GM23338 (cell line): ENCODE results near the gene CAPN14. TPM values are rescaled to one million over a fixed set of nuclear protein-coding genes. Genes with fewer than 3 reads are reported as not detected.

ENCODE experiments used
- ATAC-seq: fragments of 200-7000 bp; cut with Tn5 transposase; 3 replicates; pipeline ENCODE4 v1.9.1; 2020
- DNase-seq: peaks from one replicate; pipeline ENCODE4 v3.0.0-alpha.2; 2015; ENCODE audit warnings: low spot score
- H2AFZ ChIP-seq: fragments of 200-600 bp; sonication (generic); 2 replicates; pipeline ENCODE4 v1.8.0; 2016; ENCODE audit warnings: antibody characterized with exemption, mild to moderate bottlenecking, moderate library complexity
- H3F3A ChIP-seq: fragments of 200-600 bp; sonication (generic); replicated peaks from 2 replicates; pipeline ENCODE4 v1.8.0; 2017; ENCODE audit warnings: antibody characterized with exemption, mixed run types, low read depth
- H3K27ac ChIP-seq: fragments of 200-600 bp; sonication (generic); 2 replicates; pipeline ENCODE4 v1.6.1; 2016; ENCODE audit warnings: low read depth
- H3K27me3 ChIP-seq: fragments of 200-600 bp; sonication (generic); 2 replicates; pipeline ENCODE4 v1.8.0; 2016; ENCODE audit warnings: mild to moderate bottlenecking, mixed run types, moderate library complexity; ENCODE audit not compliant: insufficient read depth
- H3K36me3 ChIP-seq: fragments of 200-600 bp; sonication (generic); 2 replicates; pipeline ENCODE4 v1.8.0; 2016; ENCODE audit warnings: mild to moderate bottlenecking; ENCODE audit not compliant: insufficient read depth
- H3K4me1 ChIP-seq: fragments of 200-600 bp; sonication (generic); 2 replicates; pipeline ENCODE4 v1.8.0; 2016; ENCODE audit warnings: mild to moderate bottlenecking, moderate library complexity; ENCODE audit not compliant: insufficient read depth
- H3K4me2 ChIP-seq: fragments of 200-600 bp; sonication (generic); 2 replicates; pipeline ENCODE4 v1.7.1; 2017; ENCODE audit warnings: mixed run types
- H3K4me3 ChIP-seq: fragments of 200-600 bp; sonication (generic); 2 replicates; pipeline ENCODE4 v1.6.1; 2016; ENCODE audit warnings: mixed run types
- H3K79me2 ChIP-seq: fragments of 200-600 bp; sonication (generic); replicated peaks from 2 replicates; pipeline ENCODE4 v1.8.0; 2017; ENCODE audit warnings: mild to moderate bottlenecking; ENCODE audit not compliant: insufficient read depth
- H3K9me2 ChIP-seq: fragments of 200-600 bp; sonication (generic); 2 replicates; pipeline ENCODE4 v1.8.0; 2017; ENCODE audit not compliant: insufficient read depth
- H4K20me1 ChIP-seq: fragments of 200-600 bp; sonication (generic); replicated peaks from 2 replicates; pipeline ENCODE4 v1.8.0; 2017; ENCODE audit warnings: mild to moderate bottlenecking; ENCODE audit not compliant: insufficient read depth
- H3K27ac Mint-ChIP-seq: 2 replicates; pipeline ENCODE4 v1.8.0; 2020; ENCODE audit warnings: inconsistent platforms, mild to moderate bottlenecking, moderate library complexity, mixed read lengths
- H3K27me3 Mint-ChIP-seq: 3 replicates; pipeline ENCODE4 v1.8.0; 2022; ENCODE audit warnings: low read depth, mild to moderate bottlenecking, moderate library complexity, mixed read lengths, inconsistent platforms; ENCODE audit not compliant: insufficient read depth, poor library complexity
- H3K36me3 Mint-ChIP-seq: 3 replicates; pipeline ENCODE4 v1.8.0; 2021; ENCODE audit warnings: low read depth, mild to moderate bottlenecking, inconsistent platforms, moderate library complexity, mixed read lengths
- H3K4me1 Mint-ChIP-seq: 3 replicates; pipeline ENCODE4 v1.8.0; 2020; ENCODE audit warnings: mild to moderate bottlenecking, inconsistent platforms, mixed read lengths
- H3K4me3 Mint-ChIP-seq: 3 replicates; pipeline ENCODE4 v1.8.0; 2021; ENCODE audit warnings: moderate library complexity, mild to moderate bottlenecking, inconsistent platforms, mixed read lengths
- H3K9me3 Mint-ChIP-seq: 3 replicates; pipeline ENCODE4 v1.8.0; 2020; ENCODE audit warnings: moderate library complexity, mild to moderate bottlenecking, inconsistent platforms, mixed read lengths
- CREB1 ChIP-seq: fragments of 250-450 bp; sonication (Bioruptor Pico); IDR thresholded peaks from 2 replicates; pipeline ENCODE4 v1.5.0; 2020; ENCODE audit warnings: low read depth, mild to moderate bottlenecking, moderate library complexity
- EZH2 ChIP-seq: fragments of 200-600 bp; sonication (generic); IDR thresholded peaks from one replicate; pipeline ENCODE4 v1.8.0; 2017; ENCODE audit warnings: antibody characterized with exemption, mild to moderate bottlenecking, low read depth; ENCODE audit not compliant: unreplicated experiment
- EZH2phosphoT487 ChIP-seq: fragments of 200-600 bp; sonication (generic); IDR thresholded peaks from one replicate; pipeline ENCODE4 v1.8.1; 2018; ENCODE audit warnings: antibody characterized with exemption; ENCODE audit not compliant: unreplicated experiment
- JUNB ChIP-seq: IDR thresholded peaks from one replicate; pipeline ENCODE4 v1.6.1; 2016; ENCODE audit warnings: antibody characterized with exemption; ENCODE audit not compliant: unreplicated experiment
- NANOG ChIP-seq: IDR thresholded peaks from 2 replicates; pipeline ENCODE4 v1.6.1; 2016; ENCODE audit warnings: antibody characterized with exemption, borderline replicate concordance
- POLR2AphosphoS5 ChIP-seq: IDR thresholded peaks from 2 replicates; pipeline ENCODE4 v1.6.1; 2016; ENCODE audit warnings: antibody characterized with exemption, low read depth
- STAT1 ChIP-seq: IDR thresholded peaks from one replicate; pipeline ENCODE4 v1.6.1; 2016; ENCODE audit warnings: antibody characterized with exemption; ENCODE audit not compliant: unreplicated experiment
- ZNF114 ChIP-seq: fragments of 250-450 bp; sonication (Bioruptor Pico); IDR thresholded peaks from 2 replicates; pipeline ENCODE4 v1.5.0; 2020; ENCODE audit warnings: mild to moderate bottlenecking, moderate library complexity
- ZNF331 ChIP-seq: fragments of 250-450 bp; sonication (Bioruptor Pico); IDR thresholded peaks from 2 replicates; pipeline ENCODE4 v1.5.0; 2020; ENCODE audit warnings: low read depth, mild to moderate bottlenecking, moderate library complexity
- polyA plus RNA-seq: library from polyadenylated mRNA; unstranded; fragments of >200 nt; fragmentation: Nextera tagmentation; extraction: Ambion mirVana; gene quantifications from 2 replicates; pipeline ENCODE4 v1.2.1, GENCODE V29; 2016
- total RNA-seq: library from RNA; depleted of rRNA; stranded (reverse); fragments of >200 nt; shearing (Covaris generic); gene quantifications from 2 replicates; pipeline ENCODE4 v1.2.3, GENCODE V29; 2014
- TF ChIP-seq, protein P1 (sequence below): fragments of 250-450 bp; sonication (Bioruptor Pico); IDR thresholded peaks from 2 replicates; pipeline ENCODE4 v1.5.0; 2020; ENCODE audit warnings: mild to moderate bottlenecking, moderate library complexity
- TF ChIP-seq, protein P2 (sequence below): IDR thresholded peaks from 2 replicates; pipeline ENCODE4 v1.6.1; 2016; ENCODE audit warnings: antibody characterized with exemption
- TF ChIP-seq, protein P3 (sequence below): IDR thresholded peaks from one replicate; pipeline ENCODE4 v1.6.1; 2018; ENCODE audit warnings: antibody characterized with exemption; ENCODE audit not compliant: unreplicated experiment
- TF ChIP-seq, protein P4 (sequence below), 2 experiments: fragments of 200-600 bp in 1 of 2; sonication (generic) in 1 of 2; conservative IDR thresholded peaks; 2 replicates each; pipeline versions ENCODE4 v1.5.1 to v1.6.1; 2016 to 2017; ENCODE audit warnings: antibody characterized with exemption in 2 of 2, low read depth in 2 of 2, mild to moderate bottlenecking in 2 of 2, moderate library complexity in 1 of 2

Gene CAPN14
- total and polyA plus RNA-seq, 2 experiments from 2014 or later = 0.15 TPM; not detected in 1

DNA sequence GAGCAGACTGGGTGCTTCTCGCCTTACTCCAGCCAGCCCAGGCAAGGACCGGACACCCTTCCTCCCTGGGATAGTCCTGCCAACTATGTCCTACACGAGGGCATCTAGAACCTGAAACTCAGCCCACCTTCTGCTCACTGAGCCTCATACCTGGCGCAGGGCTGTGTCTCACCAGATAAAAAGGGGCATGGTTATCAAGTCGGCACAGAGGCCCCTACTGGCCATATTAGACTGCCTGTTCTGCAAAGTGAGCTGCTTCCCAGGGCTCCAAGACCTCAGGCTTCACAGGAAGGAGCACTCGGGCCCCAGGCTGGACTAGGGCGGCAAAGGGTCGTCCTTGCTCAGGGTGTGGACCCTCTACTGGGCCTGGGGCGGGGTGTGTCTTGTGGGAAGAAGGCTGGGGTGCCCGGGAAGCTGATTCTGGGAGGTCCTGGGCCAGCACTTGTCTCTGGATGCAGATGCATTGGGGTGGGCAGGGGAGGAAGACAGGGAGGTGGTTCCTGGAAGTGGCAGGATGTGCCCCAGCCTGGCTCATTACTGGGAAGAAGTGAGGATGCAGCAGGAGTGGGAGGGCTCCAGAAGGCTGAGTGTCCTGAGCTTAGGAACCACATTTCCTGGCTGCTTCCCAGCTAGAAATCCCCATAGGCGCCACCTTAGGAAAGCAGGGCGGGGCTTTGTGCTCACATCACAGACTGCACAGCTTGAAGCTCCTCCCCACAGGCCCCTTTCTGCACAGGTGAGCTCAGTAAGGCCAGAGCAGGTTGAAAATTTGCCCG, 36.2 kb upstream of the CAPN14 start:
- Histone ChIP-seq H2AFZ (no peak overlapping the region), H3K4me2 (no peak overlapping the region), H3K79me2 (no peaks in the 10 kb centered on the region), H4K20me1 (no peaks in the 10 kb centered on the region), H3K4me3 (no peak overlapping the region), H3K36me3 (no peaks in the 10 kb centered on the region), H3F3A (no peaks in the 10 kb centered on the region), H3K4me1 (peaks cover 11% of the 10 kb centered on the region), H3K27ac (no peak overlapping the region), H3K9me2 (no peaks in the 10 kb centered on the region), H3K27me3 (no peaks in the 10 kb centered on the region)
- H3K4me1 Mint-ChIP-seq = peaks cover 46% of the 10 kb centered on the region
- DNase-seq (peak; percentile 45), ATAC-seq (peak; percentile 30)
- peak overlapping the region; percentile 86 for H3K27ac Mint-ChIP-seq
- no peaks in the 10 kb centered on the region; the same call in 2 of the 3 replicates for H3K36me3 Mint-ChIP-seq
- no peak overlapping the region for H3K4me3 Mint-ChIP-seq
- no peaks in the 10 kb centered on the region for H3K9me3 Mint-ChIP-seq
- H3K27me3 Mint-ChIP-seq = peaks cover 15% of the 10 kb centered on the region
- no peak for TF ChIP-seq NANOG
- TF ChIP-seq, protein P1, sequence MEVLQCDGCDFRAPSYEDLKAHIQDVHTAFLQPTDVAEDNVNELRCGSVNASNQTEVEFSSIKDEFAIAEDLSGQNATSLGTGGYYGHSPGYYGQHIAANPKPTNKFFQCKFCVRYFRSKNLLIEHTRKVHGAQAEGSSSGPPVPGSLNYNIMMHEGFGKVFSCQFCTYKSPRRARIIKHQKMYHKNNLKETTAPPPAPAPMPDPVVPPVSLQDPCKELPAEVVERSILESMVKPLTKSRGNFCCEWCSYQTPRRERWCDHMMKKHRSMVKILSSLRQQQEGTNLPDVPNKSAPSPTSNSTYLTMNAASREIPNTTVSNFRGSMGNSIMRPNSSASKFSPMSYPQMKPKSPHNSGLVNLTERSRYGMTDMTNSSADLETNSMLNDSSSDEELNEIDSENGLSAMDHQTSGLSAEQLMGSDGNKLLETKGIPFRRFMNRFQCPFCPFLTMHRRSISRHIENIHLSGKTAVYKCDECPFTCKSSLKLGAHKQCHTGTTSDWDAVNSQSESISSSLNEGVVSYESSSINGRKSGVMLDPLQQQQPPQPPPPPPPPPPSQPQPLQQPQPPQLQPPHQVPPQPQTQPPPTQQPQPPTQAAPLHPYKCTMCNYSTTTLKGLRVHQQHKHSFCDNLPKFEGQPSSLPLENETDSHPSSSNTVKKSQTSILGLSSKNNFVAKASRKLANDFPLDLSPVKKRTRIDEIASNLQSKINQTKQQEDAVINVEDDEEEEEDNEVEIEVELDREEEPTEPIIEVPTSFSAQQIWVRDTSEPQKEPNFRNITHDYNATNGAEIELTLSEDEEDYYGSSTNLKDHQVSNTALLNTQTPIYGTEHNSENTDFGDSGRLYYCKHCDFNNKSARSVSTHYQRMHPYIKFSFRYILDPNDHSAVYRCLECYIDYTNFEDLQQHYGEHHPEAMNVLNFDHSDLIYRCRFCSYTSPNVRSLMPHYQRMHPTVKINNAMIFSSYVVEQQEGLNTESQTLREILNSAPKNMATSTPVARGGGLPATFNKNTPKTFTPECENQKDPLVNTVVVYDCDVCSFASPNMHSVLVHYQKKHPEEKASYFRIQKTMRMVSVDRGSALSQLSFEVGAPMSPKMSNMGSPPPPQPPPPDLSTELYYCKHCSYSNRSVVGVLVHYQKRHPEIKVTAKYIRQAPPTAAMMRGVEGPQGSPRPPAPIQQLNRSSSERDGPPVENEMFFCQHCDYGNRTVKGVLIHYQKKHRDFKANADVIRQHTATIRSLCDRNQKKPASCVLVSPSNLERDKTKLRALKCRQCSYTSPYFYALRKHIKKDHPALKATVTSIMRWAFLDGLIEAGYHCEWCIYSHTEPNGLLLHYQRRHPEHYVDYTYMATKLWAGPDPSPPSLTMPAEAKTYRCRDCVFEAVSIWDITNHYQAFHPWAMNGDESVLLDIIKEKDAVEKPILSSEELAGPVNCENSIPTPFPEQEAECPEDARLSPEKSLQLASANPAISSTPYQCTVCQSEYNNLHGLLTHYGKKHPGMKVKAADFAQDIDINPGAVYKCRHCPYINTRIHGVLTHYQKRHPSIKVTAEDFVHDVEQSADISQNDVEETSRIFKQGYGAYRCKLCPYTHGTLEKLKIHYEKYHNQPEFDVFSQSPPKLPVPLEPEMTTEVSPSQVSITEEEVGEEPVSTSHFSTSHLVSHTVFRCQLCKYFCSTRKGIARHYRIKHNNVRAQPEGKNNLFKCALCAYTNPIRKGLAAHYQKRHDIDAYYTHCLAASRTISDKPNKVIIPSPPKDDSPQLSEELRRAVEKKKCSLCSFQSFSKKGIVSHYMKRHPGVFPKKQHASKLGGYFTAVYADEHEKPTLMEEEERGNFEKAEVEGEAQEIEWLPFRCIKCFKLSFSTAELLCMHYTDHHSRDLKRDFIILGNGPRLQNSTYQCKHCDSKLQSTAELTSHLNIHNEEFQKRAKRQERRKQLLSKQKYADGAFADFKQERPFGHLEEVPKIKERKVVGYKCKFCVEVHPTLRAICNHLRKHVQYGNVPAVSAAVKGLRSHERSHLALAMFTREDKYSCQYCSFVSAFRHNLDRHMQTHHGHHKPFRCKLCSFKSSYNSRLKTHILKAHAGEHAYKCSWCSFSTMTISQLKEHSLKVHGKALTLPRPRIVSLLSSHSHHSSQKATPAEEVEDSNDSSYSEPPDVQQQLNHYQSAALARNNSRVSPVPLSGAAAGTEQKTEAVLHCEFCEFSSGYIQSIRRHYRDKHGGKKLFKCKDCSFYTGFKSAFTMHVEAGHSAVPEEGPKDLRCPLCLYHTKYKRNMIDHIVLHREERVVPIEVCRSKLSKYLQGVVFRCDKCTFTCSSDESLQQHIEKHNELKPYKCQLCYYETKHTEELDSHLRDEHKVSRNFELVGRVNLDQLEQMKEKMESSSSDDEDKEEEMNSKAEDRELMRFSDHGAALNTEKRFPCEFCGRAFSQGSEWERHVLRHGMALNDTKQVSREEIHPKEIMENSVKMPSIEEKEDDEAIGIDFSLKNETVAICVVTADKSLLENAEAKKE = no peak
- TF ChIP-seq CREB1 (CRISPR knock-in tag) = no peak
- no peak for TF ChIP-seq POLR2AphosphoS5
- TF ChIP-seq EZH2 = no peak
- no peak for TF ChIP-seq EZH2phosphoT487
- no peak for TF ChIP-seq ZNF114
- TF ChIP-seq, protein P2, sequence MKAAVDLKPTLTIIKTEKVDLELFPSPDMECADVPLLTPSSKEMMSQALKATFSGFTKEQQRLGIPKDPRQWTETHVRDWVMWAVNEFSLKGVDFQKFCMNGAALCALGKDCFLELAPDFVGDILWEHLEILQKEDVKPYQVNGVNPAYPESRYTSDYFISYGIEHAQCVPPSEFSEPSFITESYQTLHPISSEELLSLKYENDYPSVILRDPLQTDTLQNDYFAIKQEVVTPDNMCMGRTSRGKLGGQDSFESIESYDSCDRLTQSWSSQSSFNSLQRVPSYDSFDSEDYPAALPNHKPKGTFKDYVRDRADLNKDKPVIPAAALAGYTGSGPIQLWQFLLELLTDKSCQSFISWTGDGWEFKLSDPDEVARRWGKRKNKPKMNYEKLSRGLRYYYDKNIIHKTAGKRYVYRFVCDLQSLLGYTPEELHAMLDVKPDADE = no peak
- TF ChIP-seq ZNF331 (CRISPR knock-in tag) = no peak
- TF ChIP-seq, protein P3, sequence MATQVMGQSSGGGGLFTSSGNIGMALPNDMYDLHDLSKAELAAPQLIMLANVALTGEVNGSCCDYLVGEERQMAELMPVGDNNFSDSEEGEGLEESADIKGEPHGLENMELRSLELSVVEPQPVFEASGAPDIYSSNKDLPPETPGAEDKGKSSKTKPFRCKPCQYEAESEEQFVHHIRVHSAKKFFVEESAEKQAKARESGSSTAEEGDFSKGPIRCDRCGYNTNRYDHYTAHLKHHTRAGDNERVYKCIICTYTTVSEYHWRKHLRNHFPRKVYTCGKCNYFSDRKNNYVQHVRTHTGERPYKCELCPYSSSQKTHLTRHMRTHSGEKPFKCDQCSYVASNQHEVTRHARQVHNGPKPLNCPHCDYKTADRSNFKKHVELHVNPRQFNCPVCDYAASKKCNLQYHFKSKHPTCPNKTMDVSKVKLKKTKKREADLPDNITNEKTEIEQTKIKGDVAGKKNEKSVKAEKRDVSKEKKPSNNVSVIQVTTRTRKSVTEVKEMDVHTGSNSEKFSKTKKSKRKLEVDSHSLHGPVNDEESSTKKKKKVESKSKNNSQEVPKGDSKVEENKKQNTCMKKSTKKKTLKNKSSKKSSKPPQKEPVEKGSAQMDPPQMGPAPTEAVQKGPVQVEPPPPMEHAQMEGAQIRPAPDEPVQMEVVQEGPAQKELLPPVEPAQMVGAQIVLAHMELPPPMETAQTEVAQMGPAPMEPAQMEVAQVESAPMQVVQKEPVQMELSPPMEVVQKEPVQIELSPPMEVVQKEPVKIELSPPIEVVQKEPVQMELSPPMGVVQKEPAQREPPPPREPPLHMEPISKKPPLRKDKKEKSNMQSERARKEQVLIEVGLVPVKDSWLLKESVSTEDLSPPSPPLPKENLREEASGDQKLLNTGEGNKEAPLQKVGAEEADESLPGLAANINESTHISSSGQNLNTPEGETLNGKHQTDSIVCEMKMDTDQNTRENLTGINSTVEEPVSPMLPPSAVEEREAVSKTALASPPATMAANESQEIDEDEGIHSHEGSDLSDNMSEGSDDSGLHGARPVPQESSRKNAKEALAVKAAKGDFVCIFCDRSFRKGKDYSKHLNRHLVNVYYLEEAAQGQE = no peak
- TF ChIP-seq JUNB = no peak
- TF ChIP-seq, protein P4, sequence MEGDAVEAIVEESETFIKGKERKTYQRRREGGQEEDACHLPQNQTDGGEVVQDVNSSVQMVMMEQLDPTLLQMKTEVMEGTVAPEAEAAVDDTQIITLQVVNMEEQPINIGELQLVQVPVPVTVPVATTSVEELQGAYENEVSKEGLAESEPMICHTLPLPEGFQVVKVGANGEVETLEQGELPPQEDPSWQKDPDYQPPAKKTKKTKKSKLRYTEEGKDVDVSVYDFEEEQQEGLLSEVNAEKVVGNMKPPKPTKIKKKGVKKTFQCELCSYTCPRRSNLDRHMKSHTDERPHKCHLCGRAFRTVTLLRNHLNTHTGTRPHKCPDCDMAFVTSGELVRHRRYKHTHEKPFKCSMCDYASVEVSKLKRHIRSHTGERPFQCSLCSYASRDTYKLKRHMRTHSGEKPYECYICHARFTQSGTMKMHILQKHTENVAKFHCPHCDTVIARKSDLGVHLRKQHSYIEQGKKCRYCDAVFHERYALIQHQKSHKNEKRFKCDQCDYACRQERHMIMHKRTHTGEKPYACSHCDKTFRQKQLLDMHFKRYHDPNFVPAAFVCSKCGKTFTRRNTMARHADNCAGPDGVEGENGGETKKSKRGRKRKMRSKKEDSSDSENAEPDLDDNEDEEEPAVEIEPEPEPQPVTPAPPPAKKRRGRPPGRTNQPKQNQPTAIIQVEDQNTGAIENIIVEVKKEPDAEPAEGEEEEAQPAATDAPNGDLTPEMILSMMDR (conservative IDR thresholded peaks at IDR 0.05; ENCODE audit: low read depth in 2 of 2) = no peak
- no peak for TF ChIP-seq STAT1
